H1 (cell line): ENCODE results near the gene CLEC4F. TPM values are rescaled to one million over a fixed set of nuclear protein-coding genes. Genes with fewer than 3 reads are reported as not detected.

Experiments used
- CTCF ChIA-PET: fragments of 300-600 bp; sonication (Branson Sonifier 250); formaldehyde crosslinking; loops from one replicate; lab custom pipeline; 2021; ENCODE audit not compliant: partially characterized antibody; lab: Charles Lee
- POLR2A ChIA-PET: fragments of 300-600 bp; sonication (Branson Sonifier 250); formaldehyde crosslinking; loops from one replicate; lab custom pipeline; 2021; ENCODE audit warnings: inconsistent platforms; ENCODE audit not compliant: partially characterized antibody; lab: Charles Lee
- DNase-seq, 2 experiments: peaks; one replicate each; pipeline versions ENCODE4 v3.0.0 to v3.0.0-alpha.2; 2010 to 2022; ENCODE audit warnings: low spot score in 2 of 2, low read depth in 1 of 2, mixed read lengths in 1 of 2
- FAIRE-seq: peaks from 2 replicates; lab custom pipeline; 2011; peaks lifted over from hg19 to GRCh38; lab: Jason Lieb, UNC
- H2AFZ ChIP-seq: 2 replicates; pipeline ENCODE4 v1.8.1; 2012; ENCODE audit warnings: low read length, inconsistent platforms
- H2AK5ac ChIP-seq: 2 replicates; pipeline ENCODE4 v1.6.1; 2013; ENCODE audit warnings: low read depth, low read length
- H2BK120ac ChIP-seq: replicated peaks from 2 replicates; pipeline ENCODE3; 2013; ENCODE audit warnings: low read depth, low read length, inconsistent platforms
- H2BK12ac ChIP-seq: 2 replicates; pipeline ENCODE4 v1.6.1; 2013; ENCODE audit warnings: low read depth, low read length
- H2BK15ac ChIP-seq: 2 replicates; pipeline ENCODE4 v1.6.1; 2013; ENCODE audit warnings: low read length
- H2BK20ac ChIP-seq: 2 replicates; pipeline ENCODE4 v1.6.1; 2013; ENCODE audit warnings: low read length
- H2BK5ac ChIP-seq: 2 replicates; pipeline ENCODE4 v1.6.1; 2013; ENCODE audit warnings: low read depth, low read length
- H3K14ac ChIP-seq: 2 replicates; pipeline ENCODE4 v1.6.1; 2013; ENCODE audit warnings: inconsistent platforms; ENCODE audit not compliant: insufficient read length
- H3K18ac ChIP-seq: 2 replicates; pipeline ENCODE4 v1.6.1; 2013; ENCODE audit warnings: low read length; ENCODE audit errors: extremely low read depth
- H3K23ac ChIP-seq: 2 replicates; pipeline ENCODE4 v1.6.1; 2013; ENCODE audit warnings: inconsistent platforms; ENCODE audit not compliant: insufficient read length
- H3K23me2 ChIP-seq: 2 replicates; pipeline ENCODE4 v1.6.1; 2013; ENCODE audit warnings: low read depth, low read length
- H3K27ac ChIP-seq: 2 replicates; pipeline ENCODE4 v1.6.1; 2011; ENCODE audit warnings: low read depth, low read length, inconsistent platforms
- H3K27me3 ChIP-seq, 4 experiments: replicated peaks in 1 of 4; 1 replicate in 1 of 4; 2 replicates in 3 of 4; pipeline versions ENCODE4 v1.6.1 to v1.8.1; 2011 to 2013; ENCODE audit warnings: low read length in 3 of 4, mild to moderate bottlenecking in 3 of 4, inconsistent platforms in 2 of 4, mixed read lengths in 2 of 4, moderate library complexity in 1 of 4; ENCODE audit not compliant: control insufficient read depth in 3 of 4, insufficient read depth in 3 of 4; ENCODE audit errors: extremely low read depth in 1 of 4
- H3K36me3 ChIP-seq, 4 experiments: 2 replicates each; pipeline versions ENCODE4 v1.6.1 to v1.8.1; 2011 to 2013; ENCODE audit warnings: mild to moderate bottlenecking in 4 of 4, low read length in 3 of 4, moderate library complexity in 2 of 4, control low read depth in 1 of 4, inconsistent platforms in 1 of 4; ENCODE audit not compliant: insufficient read depth in 4 of 4, control insufficient read depth in 2 of 4
- H3K4ac ChIP-seq: replicated peaks from 2 replicates; pipeline ENCODE3; 2013; ENCODE audit warnings: low read length, low read depth, mixed read lengths, inconsistent platforms; ENCODE audit not compliant: insufficient read length
- H3K4me1 ChIP-seq, 4 experiments: replicated peaks in 1 of 4; 1 replicate in 1 of 4; 2 replicates in 3 of 4; pipeline versions ENCODE4 v1.6.1 to v1.8.1; 2011 to 2013; ENCODE audit warnings: low read length in 3 of 4, inconsistent platforms in 2 of 4, mixed read lengths in 1 of 4; ENCODE audit not compliant: insufficient read depth in 4 of 4, control insufficient read depth in 3 of 4
- H3K4me2 ChIP-seq, 2 experiments: 2 replicates each; pipeline versions ENCODE4 v1.6.1 to v1.8.1; 2011 to 2013; ENCODE audit warnings: low read depth in 2 of 2, low read length in 2 of 2, control low read depth in 1 of 2, inconsistent platforms in 1 of 2, mild to moderate bottlenecking in 1 of 2; ENCODE audit not compliant: insufficient read depth in 1 of 2
- H3K4me3 ChIP-seq, 4 experiments: fragments of 200-600, 300-600 bp in 1 of 4; sonication (generic), shearing (Covaris generic), sonication (Bioruptor Twin) in 1 of 4; 2 replicates each; pipeline versions ENCODE4 v1.5.1 to v1.8.1; 2011 to 2016; ENCODE audit warnings: low read length in 4 of 4, low read depth in 3 of 4, control low read depth in 2 of 4, inconsistent platforms in 2 of 4, mild to moderate bottlenecking in 2 of 4, mixed read lengths in 1 of 4, moderate library complexity in 1 of 4; ENCODE audit not compliant: insufficient read depth in 2 of 4; ENCODE audit errors: extremely low read depth in 1 of 4
- H3K56ac ChIP-seq: replicated peaks from 2 replicates; pipeline ENCODE3; 2013; ENCODE audit warnings: low read depth, mild to moderate bottlenecking, mixed read lengths, low read length, inconsistent platforms; ENCODE audit not compliant: insufficient read length
- H3K79me1 ChIP-seq: 2 replicates; pipeline ENCODE4 v1.6.1; 2013; ENCODE audit warnings: low read depth, low read length, control low read depth
- H3K79me2 ChIP-seq, 2 experiments: 2 replicates each; pipeline versions ENCODE4 v1.6.1 to v1.8.1; 2012 to 2013; ENCODE audit warnings: low read length in 2 of 2, mild to moderate bottlenecking in 2 of 2, inconsistent platforms in 1 of 2; ENCODE audit not compliant: insufficient read depth in 2 of 2, control insufficient read depth in 1 of 2
- H3K9ac ChIP-seq, 4 experiments: replicated peaks in 1 of 4; 1 replicate in 1 of 4; 2 replicates in 3 of 4; pipeline versions ENCODE4 v1.6.1 to v1.8.1; 2011 to 2013; ENCODE audit warnings: low read depth in 3 of 4, low read length in 3 of 4, control low read depth in 2 of 4, mild to moderate bottlenecking in 2 of 4, moderate library complexity in 2 of 4, inconsistent platforms in 1 of 4; ENCODE audit errors: extremely low read depth in 1 of 4
- H3K9me3 ChIP-seq, 2 experiments: 2 replicates each; pipeline versions ENCODE4 v1.6.1 to v1.8.1; 2012 to 2013; ENCODE audit warnings: mild to moderate bottlenecking in 2 of 2, moderate library complexity in 2 of 2, control low read depth in 1 of 2, inconsistent platforms in 1 of 2, low read depth in 1 of 2, low read length in 1 of 2, mixed read lengths in 1 of 2; ENCODE audit not compliant: insufficient read depth in 2 of 2
- H4K20me1 ChIP-seq, 2 experiments: replicated peaks in 1 of 2; 2 replicates each; pipeline versions ENCODE3 to v1.8.1; 2011 to 2013; ENCODE audit warnings: inconsistent platforms in 2 of 2, low read length in 2 of 2, mild to moderate bottlenecking in 1 of 2; ENCODE audit not compliant: insufficient read depth in 2 of 2, control insufficient read depth in 1 of 2
- H4K5ac ChIP-seq: 2 replicates; pipeline ENCODE4 v1.6.1; 2013; ENCODE audit warnings: low read length, low read depth, mixed read lengths, inconsistent platforms; ENCODE audit not compliant: insufficient read length
- H4K8ac ChIP-seq: 2 replicates; pipeline ENCODE4 v1.8.0; 2013; ENCODE audit warnings: mild to moderate bottlenecking, moderate library complexity, low read length, inconsistent platforms; ENCODE audit not compliant: insufficient read depth; ENCODE audit errors: extremely low read depth
- H4K91ac ChIP-seq: replicated peaks from 2 replicates; pipeline ENCODE3; 2013; ENCODE audit warnings: low read length, mixed read lengths, inconsistent platforms; ENCODE audit not compliant: insufficient read length
- BCL11A ChIP-seq, 2 experiments: IDR thresholded peaks; one replicate each; pipeline ENCODE4 v1.6.1; 2011; ENCODE audit warnings: low read depth in 2 of 2, low read length in 2 of 2, mild to moderate bottlenecking in 2 of 2
- CBX5 ChIP-seq: fragments of 300-800, 300-1000 bp; sonication (generic); IDR thresholded peaks from 2 replicates; pipeline ENCODE4 v1.7.1; 2016; ENCODE audit warnings: antibody characterized with exemption, low read length, low read depth
- EP300 ChIP-seq, 2 experiments: IDR thresholded peaks; 1 replicate in 1 of 2; 2 replicates in 1 of 2; pipeline ENCODE4 v1.6.1; 2011 to 2012; ENCODE audit warnings: low read depth in 2 of 2, low read length in 2 of 2, mild to moderate bottlenecking in 2 of 2, borderline replicate concordance in 1 of 2, inconsistent platforms in 1 of 2, moderate library complexity in 1 of 2
- EZH2 ChIP-seq: fragments of 200-600 bp; sonication (generic); IDR thresholded peaks from 2 replicates; pipeline ENCODE4 v1.7.1; 2012; ENCODE audit warnings: low read depth, mild to moderate bottlenecking, moderate library complexity, low read length, inconsistent platforms; ENCODE audit not compliant: severe bottlenecking
- KDM5A ChIP-seq: fragments of 200-600 bp; IDR thresholded peaks from 2 replicates; pipeline ENCODE4 v1.7.1; 2012; ENCODE audit warnings: mild to moderate bottlenecking, low read length, inconsistent platforms, mixed read lengths
- POLR2A ChIP-seq, 2 experiments: IDR thresholded peaks; 1 replicate in 1 of 2; 2 replicates in 1 of 2; pipeline ENCODE4 v1.6.1; 2011; ENCODE audit warnings: low read depth in 2 of 2, low read length in 2 of 2, mild to moderate bottlenecking in 2 of 2; ENCODE audit errors: control extremely low read depth in 1 of 2
- POLR2AphosphoS5 ChIP-seq: IDR thresholded peaks from 2 replicates; pipeline ENCODE4 v1.6.1; 2011; ENCODE audit warnings: low read depth, low read length
- POU5F1 ChIP-seq: IDR thresholded peaks from 2 replicates; pipeline ENCODE4 v1.6.1; 2011; ENCODE audit warnings: low read depth, mild to moderate bottlenecking, low read length, moderate library complexity
- SAP30 ChIP-seq: fragments of 300-600 bp; sonication (generic); IDR thresholded peaks from 2 replicates; pipeline ENCODE4 v1.7.1; 2012; ENCODE audit warnings: low read length, moderate library complexity, mild to moderate bottlenecking, inconsistent platforms; ENCODE audit not compliant: insufficient read depth, insufficient replicate concordance
- SIN3A ChIP-seq, 2 experiments: IDR thresholded peaks in 1 of 2; conservative IDR thresholded peaks in 1 of 2; 2 replicates each; pipeline ENCODE4 v1.6.1; 2011 to 2012; ENCODE audit warnings: low read length in 2 of 2, improper control_type of control experiment in 1 of 2, low read depth in 1 of 2, mild to moderate bottlenecking in 1 of 2
- SP2 ChIP-seq: IDR thresholded peaks from 2 replicates; pipeline ENCODE4 v1.6.1; 2012; ENCODE audit warnings: mild to moderate bottlenecking, low read length, inconsistent platforms
- SUZ12 ChIP-seq: fragments of 200-600 bp; sonication (generic); IDR thresholded peaks from 2 replicates; pipeline ENCODE4 v1.6.1; 2012; ENCODE audit warnings: mild to moderate bottlenecking, inconsistent platforms, low read length, moderate library complexity, mixed read lengths
- TAF1 ChIP-seq: IDR thresholded peaks from 2 replicates; pipeline ENCODE4 v1.6.1; 2011; ENCODE audit warnings: mild to moderate bottlenecking, low read depth, low read length
- WGBS, 2 experiments: shearing (Covaris generic) in 1 of 2; methylation state at CpG; one replicate each; pipeline versions ENCODE4 v1.1.6 to v1.1.7; 2013 to 2015; ENCODE audit warnings: low lambda C conversion rate in 2 of 2, mixed read lengths in 2 of 2, inconsistent platforms in 1 of 2, low coverage in 1 of 2, missing lambda C conversion rate in 1 of 2; ENCODE audit not compliant: insufficient replicate concordance in 2 of 2, insufficient coverage in 1 of 2, insufficient read length in 1 of 2; ENCODE audit errors: extremely low coverage in 1 of 2, missing lambda C conversion rate in 1 of 2; 5-methylcytosine and 5-hydroxymethylcytosine counted together
- polyA plus RNA-seq, 7 experiments: library from polyadenylated mRNA; depleted of rRNA in 3 of 7; stranded (reverse) in 5 of 7; unstranded in 2 of 7; fragments of >200 nt in 5 of 7; fragments of 200-250 nt in 2 of 7; gene quantifications; 1 replicate in 5 of 7; 2 replicates in 1 of 7; 4 replicates in 1 of 7; pipeline versions ENCODE4 v1.2.1 to v1.2.3, GENCODE V29; 2011 to 2013; ENCODE audit warnings: missing spikeins in 2 of 7, mixed read lengths in 2 of 7
- total RNA-seq: library from RNA; stranded (reverse); fragmentation: NEBNext Ultra II Directional; extraction: Animal tissue kit (Norgen Biotek cat#: 25700); gene quantifications from 2 replicates; pipeline ENCODE4 v1.2.1, GENCODE V29; 2021

The CLEC4F gene
- total and polyA plus RNA-seq, 2 of the 8 experiments (the other 6 are each of a cell fraction or from before 2014, with no cell fraction given), result not detected

- Histone ChIP-seq H2BK15ac (no peak overlapping the region), H3K23me2 (no peaks in the 10 kb centered on the region), H3K36me3 (no peaks in the 10 kb centered on the region), H3K56ac (no peak overlapping the region), H2BK20ac (no peak overlapping the region), H4K5ac (no peak overlapping the region), H3K79me1 (no peaks in the 10 kb centered on the region), H3K27me3 (peaks cover 0 to 9% (median 4%) of the 10 kb centered on the region in 4 experiments; a peak in 3 of 7 replicates), H3K18ac (no peak overlapping the region), H3K4ac (no peak overlapping the region), H3K27ac (no peak overlapping the region), H3K4me3 (no peak overlapping the region), H2BK5ac (no peak overlapping the region), H3K9ac (no peak overlapping the region), H4K20me1 (no peaks in the 10 kb centered on the region), H3K9me3 (peaks cover 4 to 6% of the 10 kb centered on the region in 2 experiments; a peak in 2 of 4 replicates), H3K23ac (no peak overlapping the region), H3K4me2 (no peak overlapping the region), H2BK120ac (no peak overlapping the region), H4K8ac (no peak overlapping the region), H3K4me1 (peaks cover 0 to 3% (median 0%) of the 10 kb centered on the region in 4 experiments; a peak in 1 of 7 replicates), H3K14ac (no peak overlapping the region), H3K79me2 (no peaks in the 10 kb centered on the region), H2AK5ac (no peak overlapping the region), H2AFZ (no peak overlapping the region), H4K91ac (no peak overlapping the region), H2BK12ac (no peak overlapping the region)
- POLR2A ChIA-PET, result interaction anchor here (1.6 kb wide), 1 partner anchor 63 kb away, joined by 4 read pairs; no protein-coding TSS in a partner anchor
- CTCF ChIA-PET, result interaction anchor here (1.1 to 13.4 kb wide), 4 partner anchors 10 to 70 kb away, joined by 3 to 91 read pairs (median 6); partner anchors contain the start of gene FIGLA
- FAIRE-seq (no peak), DNase-seq (no peak)
- 88% methylated on average over 2 of the region's 2 CpGs; no CpG with 5 or more reads in 1 of the 2 experiments for WGBS, 2 experiments
- TF ChIP-seq TAF1 (no peak), CBX5 (no peak), BCL11A (IDR thresholded peaks at IDR 0.05; ENCODE audit: low read depth in 2 of 2, low read length in 2 of 2) (no peak), SP2 (no peak), SUZ12 (no peak), EZH2 (no peak), POLR2AphosphoS5 (no peak), POLR2A (IDR thresholded peaks at IDR 0.05; ENCODE audit: control extremely low read depth in 1 of 2, low read depth in 2 of 2, low read length in 2 of 2) (no peak), KDM5A (no peak), EP300 (IDR thresholded peaks at IDR 0.05; ENCODE audit: borderline replicate concordance in 1 of 2, low read depth in 2 of 2, low read length in 2 of 2) (no peak), POU5F1 (no peak), SAP30 (no peak), SIN3A (conservative IDR thresholded peaks at IDR 0.05 in 1 of 2, IDR thresholded peaks at IDR 0.05 in 1 of 2; ENCODE audit: low read depth in 1 of 2, low read length in 2 of 2) (no peak)
These were observed 20.7 kb downstream of the CLEC4F start for GRCh38 chr2:70799706-70800105.
